Neural progenitor cell (in vitro differentiated cells): ENCODE data around the gene ACBD6. TPM values are rescaled to one million over a fixed set of nuclear protein-coding genes. Genes with fewer than 3 reads are reported as not detected.

Experiments
- DNase-seq: peaks from one replicate; pipeline ENCODE4 v3.0.0-alpha.2; 2016; ENCODE audit warnings: low spot score
- H2AFZ ChIP-seq: fragments of 200-600 bp; sonication (generic); replicated peaks from 2 replicates; pipeline ENCODE4 v1.6.1; 2016; ENCODE audit warnings: antibody characterized with exemption
- H3F3A ChIP-seq: fragments of 200-600 bp; sonication (generic); 2 replicates; pipeline ENCODE4 v1.6.1; 2016; ENCODE audit warnings: antibody characterized with exemption, low read depth
- H3K27ac ChIP-seq: fragments of 200-600 bp; sonication (generic); 2 replicates; pipeline ENCODE4 v1.5.1; 2016; ENCODE audit warnings: mild to moderate bottlenecking
- H3K27me3 ChIP-seq: fragments of 200-600 bp; sonication (generic); 2 replicates; pipeline ENCODE4 v1.6.1; 2016; ENCODE audit warnings: mild to moderate bottlenecking, moderate library complexity
- H3K36me3 ChIP-seq: fragments of 200-600 bp; sonication (generic); 2 replicates; pipeline ENCODE4 v1.5.1; 2016
- H3K4me1 ChIP-seq: fragments of 200-600 bp; sonication (generic); 2 replicates; pipeline ENCODE4 v1.6.1; 2016; ENCODE audit warnings: mixed run types
- H3K4me2 ChIP-seq: fragments of 200-600 bp; sonication (generic); 2 replicates; pipeline ENCODE4 v1.6.1; 2016
- H3K4me3 ChIP-seq: fragments of 200-600 bp; sonication (generic); 2 replicates; pipeline ENCODE4 v1.5.1; 2016
- H3K79me2 ChIP-seq: fragments of 200-600 bp; sonication (generic); 2 replicates; pipeline ENCODE4 v1.6.1; 2016; ENCODE audit warnings: low read depth
- H3K9ac ChIP-seq: fragments of 200-600 bp; sonication (generic); 2 replicates; pipeline ENCODE4 v1.6.1; 2016
- H3K9me3 ChIP-seq: fragments of 200-600 bp; sonication (generic); 2 replicates; pipeline ENCODE4 v1.5.1; 2016; ENCODE audit warnings: low read depth
- H4K20me1 ChIP-seq: fragments of 200-600 bp; sonication (generic); 2 replicates; pipeline ENCODE4 v1.6.1; 2016; ENCODE audit warnings: low read depth
- H3K27ac Mint-ChIP-seq: 3 replicates; pipeline ENCODE4 v1.8.0; 2021; ENCODE audit warnings: mixed read lengths
- H3K27me3 Mint-ChIP-seq: 2 replicates; pipeline ENCODE4 v1.8.0; 2022; ENCODE audit warnings: low read depth, mild to moderate bottlenecking, inconsistent platforms, moderate library complexity, mixed read lengths; ENCODE audit not compliant: insufficient read depth
- H3K36me3 Mint-ChIP-seq: 3 replicates; pipeline ENCODE4 v1.8.0; 2021; ENCODE audit warnings: mixed read lengths
- H3K4me1 Mint-ChIP-seq: 3 replicates; pipeline ENCODE4 v1.8.0; 2021; ENCODE audit warnings: mixed read lengths
- H3K4me3 Mint-ChIP-seq: 3 replicates; pipeline ENCODE4 v1.8.0; 2021; ENCODE audit warnings: mild to moderate bottlenecking, moderate library complexity, mixed read lengths
- H3K9me3 Mint-ChIP-seq: 3 replicates; pipeline ENCODE4 v1.8.0; 2020; ENCODE audit warnings: mixed read lengths
- EZH2 ChIP-seq: fragments of 200-600 bp; sonication (generic); IDR thresholded peaks from 2 replicates; pipeline ENCODE4 v1.6.1; 2017; ENCODE audit warnings: antibody characterized with exemption, mild to moderate bottlenecking, moderate library complexity
- EZH2phosphoT487 ChIP-seq: fragments of 200-600 bp; sonication (generic); IDR thresholded peaks from 2 replicates; pipeline ENCODE4 v1.6.1; 2017; ENCODE audit warnings: antibody characterized with exemption
- total RNA-seq: library from RNA; depleted of rRNA; stranded (reverse); fragments of >200 nt; gene quantifications from 2 replicates; pipeline ENCODE4 v1.2.3, GENCODE V29; 2015; ENCODE audit warnings: low replicate concordance
- TF ChIP-seq, protein P1 (sequence below): fragments of 200-600 bp; sonication (generic); IDR thresholded peaks from 2 replicates; pipeline ENCODE4 v1.5.1; 2017; ENCODE audit warnings: antibody characterized with exemption, mild to moderate bottlenecking

The ACBD6 gene
- total RNA-seq, 1 donor from 2014 or later, result 36.8 TPM

- Mint-ChIP-seq H3K36me3 (no peaks in the 10 kb centered on the region), H3K9me3 (no peaks in the 10 kb centered on the region), H3K4me1 (peaks cover 15% of the 10 kb centered on the region), H3K4me3 (no peak overlapping the region), H3K27me3 (peaks cover 3% of the 10 kb centered on the region), H3K27ac (no peak overlapping the region)
- Histone ChIP-seq H3K9me3 (no peaks in the 10 kb centered on the region), H3K27me3 (no peaks in the 10 kb centered on the region), H3K9ac (no peak overlapping the region), H3K4me3 (no peak overlapping the region), H3K4me1 (peaks cover 4% of the 10 kb centered on the region), H2AFZ (no peak overlapping the region), H4K20me1 (no peaks in the 10 kb centered on the region), H3K79me2 (no peaks in the 10 kb centered on the region), H3F3A (no peaks in the 10 kb centered on the region), H3K36me3 (no peaks in the 10 kb centered on the region), H3K4me2 (no peak overlapping the region), H3K27ac (no peak overlapping the region)
- DNase-seq, result no peak
- no peak for TF ChIP-seq EZH2phosphoT487
- TF ChIP-seq, protein P1, sequence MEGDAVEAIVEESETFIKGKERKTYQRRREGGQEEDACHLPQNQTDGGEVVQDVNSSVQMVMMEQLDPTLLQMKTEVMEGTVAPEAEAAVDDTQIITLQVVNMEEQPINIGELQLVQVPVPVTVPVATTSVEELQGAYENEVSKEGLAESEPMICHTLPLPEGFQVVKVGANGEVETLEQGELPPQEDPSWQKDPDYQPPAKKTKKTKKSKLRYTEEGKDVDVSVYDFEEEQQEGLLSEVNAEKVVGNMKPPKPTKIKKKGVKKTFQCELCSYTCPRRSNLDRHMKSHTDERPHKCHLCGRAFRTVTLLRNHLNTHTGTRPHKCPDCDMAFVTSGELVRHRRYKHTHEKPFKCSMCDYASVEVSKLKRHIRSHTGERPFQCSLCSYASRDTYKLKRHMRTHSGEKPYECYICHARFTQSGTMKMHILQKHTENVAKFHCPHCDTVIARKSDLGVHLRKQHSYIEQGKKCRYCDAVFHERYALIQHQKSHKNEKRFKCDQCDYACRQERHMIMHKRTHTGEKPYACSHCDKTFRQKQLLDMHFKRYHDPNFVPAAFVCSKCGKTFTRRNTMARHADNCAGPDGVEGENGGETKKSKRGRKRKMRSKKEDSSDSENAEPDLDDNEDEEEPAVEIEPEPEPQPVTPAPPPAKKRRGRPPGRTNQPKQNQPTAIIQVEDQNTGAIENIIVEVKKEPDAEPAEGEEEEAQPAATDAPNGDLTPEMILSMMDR, result no peak
- no peak for TF ChIP-seq EZH2
Measured at GRCh38 chr1:180249725-180250498, 252.5 kb downstream of the ACBD6 start.

- no peaks in the 10 kb centered on the region for H3K36me3 ChIP-seq
- no peaks in the 10 kb centered on the region for H3K79me2 ChIP-seq
- peaks cover 7% of the 10 kb centered on the region for H3K27me3 Mint-ChIP-seq
- no peak overlapping the region for H3K9ac ChIP-seq
- H3K27ac Mint-ChIP-seq, result no peak overlapping the region
- H3K27me3 ChIP-seq, result no peaks in the 10 kb centered on the region
- H3K4me3 ChIP-seq, result no peak overlapping the region
- no peaks in the 10 kb centered on the region for H3K9me3 Mint-ChIP-seq
- H3K4me1 Mint-ChIP-seq, result peaks cover 10% of the 10 kb centered on the region
- no peak overlapping the region for H3K4me3 Mint-ChIP-seq
- no peaks in the 10 kb centered on the region for H3K4me1 ChIP-seq
- H3K36me3 Mint-ChIP-seq, result no peaks in the 10 kb centered on the region
- TF ChIP-seq EZH2, result no peak
- TF ChIP-seq, protein P1, result peak; percentile 47
- no peaks in the 10 kb centered on the region for H3F3A ChIP-seq
- no peak overlapping the region for H2AFZ ChIP-seq
- no peak overlapping the region for H3K4me2 ChIP-seq
- no peaks in the 10 kb centered on the region for H3K9me3 ChIP-seq
- DNase-seq, result peak; percentile 72
- no peaks in the 10 kb centered on the region for H4K20me1 ChIP-seq
- H3K27ac ChIP-seq, result no peak overlapping the region
Measured at GRCh38 chr1:180248731-180249681, 253.4 kb downstream of the ACBD6 start.

- TF ChIP-seq EZH2 (no peak), EZH2phosphoT487 (no peak)
- TF ChIP-seq, protein P1, result no peak
- H3K4me1 Mint-ChIP-seq, result peaks cover 8% of the 10 kb centered on the region
- no peak overlapping the region for H3K27ac ChIP-seq
- H3F3A ChIP-seq, result no peaks in the 10 kb centered on the region
- no peaks in the 10 kb centered on the region for H3K36me3 Mint-ChIP-seq
- no peak overlapping the region for H3K4me3 ChIP-seq
- no peak overlapping the region for H3K9ac ChIP-seq
- no peaks in the 10 kb centered on the region for H4K20me1 ChIP-seq
- no peak overlapping the region for H3K4me2 ChIP-seq
- no peak for DNase-seq
- no peaks in the 10 kb centered on the region for H3K9me3 Mint-ChIP-seq
- no peaks in the 10 kb centered on the region for H3K4me1 ChIP-seq
- no peak overlapping the region for H3K4me3 Mint-ChIP-seq
- no peak overlapping the region for H2AFZ ChIP-seq
- H3K9me3 ChIP-seq, result no peaks in the 10 kb centered on the region
- peaks cover 8% of the 10 kb centered on the region for H3K27me3 Mint-ChIP-seq
- H3K27me3 ChIP-seq, result no peaks in the 10 kb centered on the region
- no peaks in the 10 kb centered on the region for H3K36me3 ChIP-seq
- H3K27ac Mint-ChIP-seq, result no peak overlapping the region
- H3K79me2 ChIP-seq, result no peaks in the 10 kb centered on the region
Measured at GRCh38 chr1:180248176-180248575, 254.2 kb downstream of the ACBD6 start.
